Prostate gland (tissue), 2 donors: ENCODE results near the gene STPG3. TPM values are rescaled to one million over a fixed set of nuclear protein-coding genes. Genes with fewer than 3 reads are reported as not detected.

Experiments used
- DNase-seq: peaks from one replicate; pipeline ENCODE4 v3.0.0-alpha.2; 2019; ENCODE audit warnings: low spot score
- H3K27ac ChIP-seq, 2 donors: fragments of 200-600 bp; sonication (generic); 2 replicates each; pipeline ENCODE4 v1.5.1; 2017 to 2019
- H3K27me3 ChIP-seq: fragments of 200-600 bp; sonication (generic); replicated peaks from 2 replicates; pipeline ENCODE4 v1.5.1; 2019; ENCODE audit not compliant: insufficient read depth
- H3K36me3 ChIP-seq, 2 donors: fragments of 200-600 bp; sonication (generic); 1 replicate in 1 of 2; 2 replicates in 1 of 2; pipeline versions ENCODE4 v1.5.1 to v1.8.1; 2017 to 2019
- H3K4me1 ChIP-seq: fragments of 200-600 bp; sonication (generic); replicated peaks from 2 replicates; pipeline ENCODE4 v1.5.1; 2019
- H3K4me3 ChIP-seq, 2 donors: fragments of 200-600 bp; sonication (generic); 2 replicates each; pipeline ENCODE4 v1.5.1; 2017 to 2019
- H3K9me3 ChIP-seq: fragments of 200-600 bp; sonication (generic); 2 replicates; pipeline ENCODE4 v1.5.1; 2017
- POLR2A ChIP-seq: fragments of 450-650 bp; IDR thresholded peaks from one replicate; pipeline ENCODE4 v1.6.1; 2016; ENCODE audit warnings: antibody characterized with exemption, mild to moderate bottlenecking
- POLR2AphosphoS5 ChIP-seq: sonication (generic); formaldehyde crosslinking; IDR thresholded peaks from one replicate; pipeline ENCODE4 v1.6.1; 2017; ENCODE audit warnings: antibody characterized with exemption
- WGBS: methylation state at CpG from one replicate; pipeline ENCODE4 v1.1.5; 2018; 5-methylcytosine and 5-hydroxymethylcytosine counted together
- intact Hi-C: fragments of 100-400 bp; cut with DNase I; formaldehyde crosslinking; loops from one replicate; pipeline ENCODE4 v1.14.2; 2022
- total RNA-seq, 2 donors: library from RNA; depleted of rRNA; stranded (reverse); fragments of >200 nt; gene quantifications; one replicate each; pipeline ENCODE4 v1.1.0, GENCODE V29; 2016
- TF ChIP-seq, protein P1 (sequence below), 4 experiments: fragments of 200-600 bp in 2 of 4; fragments of 450-650 bp in 2 of 4; sonication (generic) in 2 of 4; IDR thresholded peaks; 1 replicate in 3 of 4; 2 replicates in 1 of 4; pipeline ENCODE4 v1.5.1; 2016 to 2019; ENCODE audit warnings: antibody characterized with exemption in 4 of 4, mild to moderate bottlenecking in 2 of 4, moderate library complexity in 2 of 4

The STPG3 gene
- total RNA-seq, 2 donors from 2014 or later, result 4.2 TPM; not detected in 1

DNA sequence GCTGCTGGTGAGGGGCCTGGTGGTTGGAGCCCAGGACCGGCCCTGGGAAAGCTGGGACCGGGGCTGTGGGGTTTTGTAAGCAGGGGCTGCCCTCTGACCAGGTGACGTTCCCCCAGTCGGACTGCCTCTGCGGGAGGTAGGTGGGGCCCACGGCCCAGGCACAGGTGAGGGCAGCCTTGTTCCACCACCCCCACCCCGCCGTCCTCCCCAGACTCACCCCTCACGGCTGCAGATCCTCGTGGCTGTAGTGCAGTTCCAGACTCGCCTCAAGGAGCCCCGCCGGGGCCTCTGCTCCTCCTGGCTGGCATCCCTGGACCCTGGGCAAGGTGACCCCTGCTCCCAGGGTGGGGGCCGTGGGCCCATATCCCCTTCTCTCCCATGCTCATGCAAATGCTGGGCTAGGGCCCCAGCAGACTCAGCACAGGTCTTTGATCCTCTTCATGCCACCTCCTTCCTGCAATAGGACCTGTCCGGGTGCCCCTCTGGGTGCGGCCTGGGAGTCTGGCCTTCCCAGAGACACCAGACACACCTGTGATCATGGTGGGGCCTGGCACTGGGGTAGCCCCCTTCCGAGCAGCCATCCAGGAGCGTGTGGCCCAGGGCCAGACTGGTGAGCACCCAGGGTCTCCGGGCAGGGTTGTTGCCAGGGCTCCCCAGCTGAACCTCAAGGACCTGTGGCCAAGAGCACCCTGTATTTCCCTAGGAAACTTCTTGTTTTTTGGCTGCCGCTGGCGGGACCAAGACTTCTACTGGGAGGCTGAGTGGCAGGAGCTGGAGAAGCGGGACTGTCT, 35.7 kb upstream of the STPG3 start:
- H3K27ac ChIP-seq, result no peak overlapping the region
- intact Hi-C loops, result no loop called here
- WGBS, result 93% methylated on average over 22 of the region's 22 CpGs
- no peaks in the 10 kb centered on the region for H3K9me3 ChIP-seq
- TF ChIP-seq POLR2AphosphoS5 (no peak), POLR2A (no peak)
- TF ChIP-seq, protein P1, sequence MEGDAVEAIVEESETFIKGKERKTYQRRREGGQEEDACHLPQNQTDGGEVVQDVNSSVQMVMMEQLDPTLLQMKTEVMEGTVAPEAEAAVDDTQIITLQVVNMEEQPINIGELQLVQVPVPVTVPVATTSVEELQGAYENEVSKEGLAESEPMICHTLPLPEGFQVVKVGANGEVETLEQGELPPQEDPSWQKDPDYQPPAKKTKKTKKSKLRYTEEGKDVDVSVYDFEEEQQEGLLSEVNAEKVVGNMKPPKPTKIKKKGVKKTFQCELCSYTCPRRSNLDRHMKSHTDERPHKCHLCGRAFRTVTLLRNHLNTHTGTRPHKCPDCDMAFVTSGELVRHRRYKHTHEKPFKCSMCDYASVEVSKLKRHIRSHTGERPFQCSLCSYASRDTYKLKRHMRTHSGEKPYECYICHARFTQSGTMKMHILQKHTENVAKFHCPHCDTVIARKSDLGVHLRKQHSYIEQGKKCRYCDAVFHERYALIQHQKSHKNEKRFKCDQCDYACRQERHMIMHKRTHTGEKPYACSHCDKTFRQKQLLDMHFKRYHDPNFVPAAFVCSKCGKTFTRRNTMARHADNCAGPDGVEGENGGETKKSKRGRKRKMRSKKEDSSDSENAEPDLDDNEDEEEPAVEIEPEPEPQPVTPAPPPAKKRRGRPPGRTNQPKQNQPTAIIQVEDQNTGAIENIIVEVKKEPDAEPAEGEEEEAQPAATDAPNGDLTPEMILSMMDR (IDR thresholded peaks at IDR 0.05), result no peak
- no peaks in the 10 kb centered on the region for H3K36me3 ChIP-seq
- peaks cover 5% of the 10 kb centered on the region for H3K4me1 ChIP-seq
- no peak for DNase-seq
- no peak overlapping the region for H3K4me3 ChIP-seq
- no peaks in the 10 kb centered on the region for H3K27me3 ChIP-seq

DNA sequence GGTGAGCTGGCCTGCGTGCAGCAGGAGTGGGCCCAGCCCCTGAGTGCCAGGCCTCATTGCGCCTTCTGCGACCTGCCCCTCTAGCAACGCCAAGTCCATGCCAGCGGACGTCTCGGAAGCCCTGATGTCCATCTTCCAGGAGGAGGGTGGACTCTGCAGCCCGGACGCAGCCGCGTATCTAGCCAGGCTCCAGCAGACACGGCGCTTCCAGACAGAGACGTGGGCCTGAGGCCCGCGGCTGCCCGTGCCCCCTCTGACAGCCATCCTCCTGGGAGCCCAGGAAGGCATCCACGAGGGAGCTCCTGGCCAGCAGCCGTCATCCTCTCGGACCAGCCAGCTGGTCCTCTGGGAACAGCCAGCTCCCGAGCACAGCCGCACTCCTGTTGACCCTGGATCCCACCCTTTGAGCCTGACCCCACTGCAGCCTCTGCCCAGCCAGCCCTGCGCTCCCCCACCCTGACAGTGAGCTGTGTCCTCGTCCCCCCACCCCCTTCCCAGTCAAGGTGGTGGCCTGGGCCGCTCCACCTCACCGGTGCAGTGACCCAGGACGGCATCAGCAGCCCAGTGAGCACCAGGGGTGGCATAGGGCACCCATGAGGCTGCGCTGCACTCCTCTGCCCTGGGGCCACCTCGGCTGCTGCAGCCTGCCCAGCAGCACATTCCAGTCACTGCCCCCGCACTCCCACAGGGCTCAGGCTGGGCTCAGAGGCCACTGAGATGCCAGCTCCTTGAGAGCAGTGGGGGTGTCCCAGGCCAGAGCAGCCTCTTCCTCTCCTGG, 34.7 kb upstream of the STPG3 start:
- Histone ChIP-seq H3K4me3 (no peak overlapping the region), H3K4me1 (peaks cover 5% of the 10 kb centered on the region), H3K27ac (peak overlapping the region; percentile 72 to 79), H3K9me3 (no peaks in the 10 kb centered on the region), H3K27me3 (no peaks in the 10 kb centered on the region), H3K36me3 (no peaks in the 10 kb centered on the region)
- WGBS, result 92% methylated on average over 28 of the region's 30 CpGs
- TF ChIP-seq POLR2A (no peak), POLR2AphosphoS5 (no peak)
- TF ChIP-seq, protein P1 (IDR thresholded peaks at IDR 0.05), result no peak
- intact Hi-C loops, result no loop called here
- DNase-seq, result no peak

DNA sequence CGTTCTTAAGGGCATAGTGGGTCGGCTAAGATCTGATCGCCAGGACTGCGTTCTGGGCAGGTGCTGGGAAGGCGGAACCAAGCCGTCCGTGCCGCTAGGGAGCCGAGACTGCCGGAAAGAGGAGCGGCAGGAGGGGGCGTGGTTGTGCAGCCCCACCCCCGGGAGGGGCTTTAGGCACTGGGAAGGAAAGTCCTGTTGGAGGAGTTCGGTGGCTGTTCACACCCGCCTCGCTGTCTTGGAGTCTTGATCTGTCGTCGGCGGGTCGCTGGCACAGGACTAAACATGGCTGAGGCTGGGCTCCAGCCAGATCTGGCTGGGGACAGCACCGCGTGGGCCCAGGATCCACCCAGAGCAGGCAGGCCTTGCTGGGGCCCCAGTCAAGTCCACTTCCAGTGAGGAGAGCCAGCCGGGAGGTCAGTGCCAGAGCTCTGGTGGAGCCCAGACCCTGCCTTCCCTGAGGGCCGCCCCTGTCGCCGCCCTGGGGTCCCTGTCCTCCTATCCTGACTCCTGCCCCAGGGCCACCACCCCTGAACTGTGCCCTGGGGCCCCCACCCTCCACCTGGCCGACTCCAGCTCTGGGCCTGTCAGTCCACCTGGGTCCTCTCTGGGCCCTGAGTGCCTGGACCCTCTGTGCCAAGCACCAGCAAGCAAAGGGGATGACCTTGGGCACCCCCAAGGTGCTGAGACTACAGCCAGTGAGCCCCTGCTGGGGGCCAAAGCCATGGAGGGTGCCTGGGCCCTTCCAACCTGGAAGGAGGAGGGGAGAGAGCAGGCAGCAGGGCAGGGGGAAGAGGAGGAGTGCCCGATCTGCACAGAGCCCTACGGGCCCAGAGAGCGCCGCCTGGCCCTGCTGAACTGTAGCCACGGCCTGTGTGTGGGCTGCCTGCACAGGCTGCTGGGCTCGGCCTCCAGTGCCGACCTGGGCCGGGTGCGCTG, 33.5 kb upstream of the STPG3 start:
- DNase-seq, result peak; percentile 91
- intact Hi-C loops, result no loop called here
- H3K27ac ChIP-seq, result peak overlapping the region; percentile 72 to 79
- no peaks in the 10 kb centered on the region for H3K36me3 ChIP-seq
- 41% methylated on average over 35 of the region's 36 CpGs for WGBS
- TF ChIP-seq, protein P1 (IDR thresholded peaks at IDR 0.05), result peak in 2 of 4 experiments; percentile 39 to 56
- TF ChIP-seq POLR2AphosphoS5 (peak; percentile 90), POLR2A (peak; percentile 82)
- H3K4me1 ChIP-seq, result peaks cover 5% of the 10 kb centered on the region
- no peaks in the 10 kb centered on the region for H3K27me3 ChIP-seq
- peak overlapping the region; percentile 20 to 32 for H3K4me3 ChIP-seq
- H3K9me3 ChIP-seq, result no peaks in the 10 kb centered on the region

DNA sequence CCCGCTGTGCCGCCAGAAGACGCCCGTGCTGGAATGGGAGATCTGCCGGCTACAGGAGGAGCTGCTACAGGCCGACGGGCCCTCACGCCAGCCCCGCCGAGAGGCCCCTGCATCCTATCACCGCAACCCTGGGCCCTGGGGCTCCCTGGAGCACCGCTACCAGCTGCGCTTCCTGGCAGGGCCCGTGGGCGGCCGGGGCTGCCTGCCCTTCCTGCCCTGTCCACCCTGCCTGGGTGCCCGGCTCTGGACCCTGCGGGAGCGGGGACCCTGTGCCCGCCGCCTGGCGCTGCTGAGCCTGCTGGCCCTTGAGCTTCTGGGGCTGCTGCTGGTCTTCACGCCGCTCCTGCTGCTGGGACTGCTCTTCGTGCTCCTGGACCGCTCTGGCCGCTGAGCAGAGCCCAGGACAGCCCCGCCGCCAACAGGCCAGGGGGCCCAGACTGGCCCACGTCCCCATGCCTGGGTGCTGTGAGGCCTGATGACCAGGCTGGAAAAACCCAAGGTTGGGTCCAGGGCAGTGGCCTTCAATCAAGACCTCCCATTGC, 32.8 kb upstream of the STPG3 start:
- TF ChIP-seq POLR2AphosphoS5 (no peak), POLR2A (no peak)
- intact Hi-C loops, result no loop called here
- Histone ChIP-seq H3K27me3 (no peaks in the 10 kb centered on the region), H3K9me3 (no peaks in the 10 kb centered on the region), H3K4me3 (peak overlapping the region in 1 of 2 donors; percentile 32), H3K36me3 (no peaks in the 10 kb centered on the region), H3K27ac (peak overlapping the region; percentile 72 to 79), H3K4me1 (peaks cover 5% of the 10 kb centered on the region)
- 89% methylated on average over 30 of the region's 30 CpGs for WGBS
- DNase-seq, result no peak
